ENCODE results near the gene LARP1.

- no peak for TF ChIP-seq CTCF (IDR thresholded peaks at IDR 0.05)
- TF ChIP-seq EP300 (IDR thresholded peaks at IDR 0.05), result no peak
- TF ChIP-seq POLR2AphosphoS5 (IDR thresholded peaks at IDR 0.05), result no peak
Measured at GRCh38 chr5:154783774-154784460, 28.7 kb downstream of the LARP1 start.

All from upper lobe of left lung (tissue), 4 donors.